DMS153 treated with DMSO at 0.1 percent for 48 hours (cell line): ENCODE results near the gene NT5C2.
"Not testable (repeated sequence)": the region's sequence is repeated elsewhere in the genome, so short reads cannot be mapped to it uniquely, and the experiment has no call there.

Experiments used
- DNase-seq: peaks from one replicate; lab custom pipeline; 2025; ENCODE audit not compliant: unreplicated experiment; lab: John Stamatoyannopoulos, UW

NT5C2 gene

GRCh38 chr10:103167554-103167953, 25.5 kb downstream of the NT5C2 start:
- DNase-seq: not testable (repeated sequence)

GRCh38 chr10:103166523-103166922, 26.5 kb downstream of the NT5C2 start:
- no peak for DNase-seq

GRCh38 chr10:103163766-103164403, 29.2 kb downstream of the NT5C2 start:
- DNase-seq: not testable (repeated sequence)

GRCh38 chr10:103157246-103157645, 35.8 kb downstream of the NT5C2 start:
- DNase-seq: no peak

GRCh38 chr10:103155471-103156085, 37.5 kb downstream of the NT5C2 start:
- DNase-seq: no peak

GRCh38 chr10:103154521-103155299, 38.4 kb downstream of the NT5C2 start:
- DNase-seq: no peak

GRCh38 chr10:103153302-103154197, 39.5 kb downstream of the NT5C2 start:
- no peak for DNase-seq

GRCh38 chr10:103149991-103150622, 43.0 kb downstream of the NT5C2 start:
- DNase-seq: no peak

GRCh38 chr10:103147645-103148044, 45.4 kb downstream of the NT5C2 start:
- no peak for DNase-seq

- DNase-seq: no peak
Measured at GRCh38 chr10:103145860-103146466, 47.1 kb downstream of the NT5C2 start.

GRCh38 chr10:103145046-103145445, 48.0 kb downstream of the NT5C2 start:
- DNase-seq: no peak

GRCh38 chr10:103144041-103144440, 49.0 kb downstream of the NT5C2 start:
- no peak for DNase-seq

GRCh38 chr10:103143641-103144040, 49.4 kb downstream of the NT5C2 start:
- DNase-seq: not testable (repeated sequence)

- no peak for DNase-seq
Measured at GRCh38 chr10:103141950-103142349, 51.1 kb downstream of the NT5C2 start.

- DNase-seq: no peak
Measured at GRCh38 chr10:103140469-103140868, 52.6 kb downstream of the NT5C2 start.

GRCh38 chr10:103139803-103140202, 53.3 kb downstream of the NT5C2 start:
- DNase-seq: no peak

- DNase-seq: not testable (repeated sequence)
Measured at GRCh38 chr10:103135168-103135567, 57.9 kb downstream of the NT5C2 start.

- no peak for DNase-seq
Measured at GRCh38 chr10:103130910-103131309, 62.2 kb downstream of the NT5C2 start.

- DNase-seq: not testable (repeated sequence)
Measured at GRCh38 chr10:103130180-103130579, 62.9 kb downstream of the NT5C2 start.

- DNase-seq: no peak
Measured at GRCh38 chr10:103127241-103127640, 65.8 kb downstream of the NT5C2 start.
